ENCODE results near the gene STAT4.

The STAT4 gene

GRCh38 chr2:191038241-191038725 is 112.5 kb downstream of the STAT4 start:
- DNase-seq = no peak

- DNase-seq = no peak
These were observed 113.4 kb downstream of the STAT4 start for GRCh38 chr2:191037351-191037750.

DNA sequence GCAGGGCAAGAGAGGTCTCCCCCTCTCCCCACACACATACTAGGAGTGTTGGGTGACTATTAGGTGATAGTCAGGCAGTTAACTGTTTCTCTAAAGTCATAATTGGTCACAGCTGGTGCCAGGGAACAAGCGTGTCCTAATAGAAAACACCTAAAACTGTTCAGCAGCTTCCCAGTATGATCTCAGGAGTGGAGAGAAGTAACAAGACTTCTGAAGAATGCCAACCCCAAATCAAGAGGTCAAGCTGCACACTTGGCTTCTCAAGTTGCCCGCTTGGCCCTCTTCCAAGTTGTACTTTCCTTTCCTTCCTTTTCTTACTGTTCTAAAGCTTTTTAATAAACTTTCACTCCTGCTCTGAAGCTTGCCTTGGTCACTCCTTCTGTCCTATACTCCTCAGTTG is 114.4 kb downstream of the STAT4 start:
- no peak for DNase-seq

GRCh38 chr2:191032588-191033429 is 118.0 kb downstream of the STAT4 start:
- no peak for DNase-seq

GRCh38 chr2:191031256-191031655 is 119.5 kb downstream of the STAT4 start:
- no peak for DNase-seq

GRCh38 chr2:191030521-191031154 is 120.2 kb downstream of the STAT4 start:
- no peak for DNase-seq

- DNase-seq = no peak
These were observed 121.4 kb downstream of the STAT4 start for GRCh38 chr2:191029280-191029950.

DNA sequence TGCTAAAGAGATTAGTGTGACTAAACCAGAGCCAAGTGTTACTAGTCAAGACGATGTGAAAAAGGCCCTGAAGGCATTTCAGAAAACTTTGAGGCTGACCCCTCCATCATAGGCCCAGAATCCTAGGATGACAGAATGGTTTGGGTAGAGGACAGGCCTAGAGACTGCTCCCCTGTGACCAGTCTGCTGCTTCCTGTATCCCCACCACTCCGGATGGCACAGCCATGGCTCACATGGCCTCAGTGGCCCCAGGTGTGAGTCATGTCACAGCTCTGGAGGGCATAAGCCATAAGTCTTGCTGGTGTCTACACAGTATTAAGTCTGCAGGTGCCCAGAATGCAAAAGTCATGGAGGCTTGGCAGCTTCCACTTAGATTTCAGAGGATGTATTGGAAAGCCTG is 124.4 kb downstream of the STAT4 start:
- no peak for DNase-seq

- no peak for DNase-seq
These were observed 125.7 kb downstream of the STAT4 start for GRCh38 chr2:191025135-191025534.

GRCh38 chr2:191023235-191023679 is 127.5 kb downstream of the STAT4 start:
- no peak for DNase-seq

DNA sequence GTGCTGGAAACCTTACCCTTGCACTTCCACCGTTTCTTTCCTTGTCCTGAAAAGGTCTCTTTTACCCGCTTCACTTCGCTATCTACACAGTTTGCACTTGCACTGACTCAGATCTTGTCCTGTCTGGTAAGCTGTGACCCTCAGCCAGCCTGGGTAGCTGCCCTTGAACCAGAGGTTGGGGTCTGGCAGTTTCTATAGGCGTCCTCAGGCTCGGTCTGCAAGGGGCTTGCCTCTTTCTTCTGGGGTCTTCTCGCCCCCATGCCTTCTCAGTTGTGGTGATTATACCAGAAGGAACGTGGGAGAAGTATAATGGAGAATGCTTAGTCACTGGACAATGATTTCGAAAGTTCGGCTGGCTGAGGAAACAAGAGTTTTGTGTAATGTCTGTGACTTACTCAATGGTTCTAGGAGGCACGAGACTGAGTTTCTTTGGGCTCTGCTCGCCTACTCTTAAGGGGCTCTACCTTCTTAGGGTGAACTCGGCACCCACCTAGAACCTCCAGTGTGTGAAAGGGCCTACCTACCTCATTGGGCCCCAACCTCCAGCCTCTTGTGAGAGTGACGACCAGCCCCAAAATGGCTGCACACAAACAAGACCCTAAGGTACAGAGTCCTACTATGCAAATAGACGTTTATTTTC is 129.9 kb downstream of the STAT4 start:
- DNase-seq = peak; percentile 31

DNA sequence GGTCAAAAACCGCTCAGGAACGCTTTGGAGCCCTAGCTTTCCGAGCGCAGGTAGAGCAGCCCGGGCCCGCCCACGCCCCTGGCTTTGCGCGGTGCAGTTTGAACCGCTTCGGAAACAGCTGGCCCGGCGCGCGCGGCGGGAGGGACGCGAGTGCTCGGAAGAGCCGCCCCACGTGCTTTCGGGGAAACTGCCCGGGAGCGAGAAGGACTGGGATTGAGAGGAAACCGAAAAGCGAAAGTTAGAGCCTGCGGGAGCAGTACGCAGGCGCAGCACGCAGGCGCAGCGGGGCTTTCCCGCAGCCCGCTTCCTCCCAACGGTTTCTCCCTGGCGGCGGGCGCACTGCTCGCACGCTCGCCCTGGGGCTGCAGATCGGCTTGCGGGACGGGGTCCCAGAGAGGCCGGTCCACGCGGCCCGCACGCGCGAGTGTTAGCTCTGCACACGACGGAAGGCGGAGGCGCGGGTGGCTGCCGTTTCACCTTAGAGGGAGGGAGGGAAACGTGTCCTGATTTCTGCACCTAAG is 130.5 kb downstream of the STAT4 start:
- DNase-seq = peak; percentile 93

- no peak for DNase-seq
These were observed 131.4 kb downstream of the STAT4 start for GRCh38 chr2:191019376-191019775.

DNA sequence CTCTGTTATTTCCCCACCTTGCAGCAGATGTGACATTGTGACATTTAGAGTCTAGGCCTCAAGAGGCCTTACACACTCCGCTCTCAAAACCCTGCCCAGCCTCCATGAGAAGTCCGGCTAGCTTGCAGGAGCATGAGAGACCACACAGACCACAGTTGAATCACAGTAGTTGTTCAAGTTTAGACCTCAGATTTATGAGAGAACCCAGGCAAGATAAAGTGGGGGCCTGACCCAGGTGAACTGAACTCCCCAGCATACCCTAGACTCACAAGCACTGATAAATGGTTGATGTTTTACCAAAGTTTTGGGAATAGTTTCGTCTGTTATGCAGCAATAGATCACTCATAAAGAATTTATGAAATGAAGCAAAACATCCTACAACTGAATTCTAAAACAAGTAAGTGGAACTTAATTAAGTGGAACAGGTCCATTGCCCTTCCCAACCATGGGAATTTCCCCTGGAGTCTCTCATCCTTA is 132.1 kb downstream of the STAT4 start:
- DNase-seq = no peak

GRCh38 chr2:191018048-191018447 is 132.7 kb downstream of the STAT4 start:
- no peak for DNase-seq

GRCh38 chr2:191015831-191016230 is 135.0 kb downstream of the STAT4 start:
- no peak for DNase-seq

DNA sequence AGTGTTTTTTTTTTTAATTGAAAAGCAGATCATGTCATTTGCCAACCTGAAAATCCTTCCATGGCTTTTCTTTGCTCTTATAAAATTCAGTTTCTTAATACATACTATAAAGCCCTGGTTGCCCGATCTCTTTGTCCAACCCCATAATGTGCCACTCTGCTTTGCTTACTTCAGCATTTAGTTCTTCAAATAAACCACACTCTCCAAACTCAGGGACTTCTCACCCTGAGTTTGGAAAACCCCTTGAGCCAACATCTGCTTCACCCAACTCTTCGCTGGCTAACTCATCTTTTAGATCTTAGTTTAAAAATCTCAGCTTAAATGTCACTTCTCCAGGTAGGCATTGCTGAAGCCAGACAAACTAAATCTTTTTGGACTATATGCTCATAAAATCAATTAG is 135.6 kb downstream of the STAT4 start:
- DNase-seq = no peak

DNA sequence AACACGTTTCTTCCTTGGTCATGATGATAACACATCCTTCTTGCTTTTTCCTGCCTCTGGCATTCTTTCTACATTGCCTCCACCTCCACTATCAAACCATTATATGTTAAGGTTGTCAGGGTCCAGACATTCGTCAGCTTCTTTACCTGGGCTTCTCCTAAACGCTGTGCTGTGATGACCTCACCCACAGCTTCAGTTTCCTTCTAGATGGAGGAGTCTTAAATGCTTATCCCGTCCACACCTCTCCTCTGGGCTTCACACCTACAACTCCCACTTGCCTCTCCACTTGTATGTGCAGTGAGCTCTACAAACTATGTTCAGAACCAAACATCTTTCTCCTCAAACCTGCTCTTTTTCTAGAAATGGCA is 136.2 kb downstream of the STAT4 start:
- DNase-seq = no peak

DNA sequence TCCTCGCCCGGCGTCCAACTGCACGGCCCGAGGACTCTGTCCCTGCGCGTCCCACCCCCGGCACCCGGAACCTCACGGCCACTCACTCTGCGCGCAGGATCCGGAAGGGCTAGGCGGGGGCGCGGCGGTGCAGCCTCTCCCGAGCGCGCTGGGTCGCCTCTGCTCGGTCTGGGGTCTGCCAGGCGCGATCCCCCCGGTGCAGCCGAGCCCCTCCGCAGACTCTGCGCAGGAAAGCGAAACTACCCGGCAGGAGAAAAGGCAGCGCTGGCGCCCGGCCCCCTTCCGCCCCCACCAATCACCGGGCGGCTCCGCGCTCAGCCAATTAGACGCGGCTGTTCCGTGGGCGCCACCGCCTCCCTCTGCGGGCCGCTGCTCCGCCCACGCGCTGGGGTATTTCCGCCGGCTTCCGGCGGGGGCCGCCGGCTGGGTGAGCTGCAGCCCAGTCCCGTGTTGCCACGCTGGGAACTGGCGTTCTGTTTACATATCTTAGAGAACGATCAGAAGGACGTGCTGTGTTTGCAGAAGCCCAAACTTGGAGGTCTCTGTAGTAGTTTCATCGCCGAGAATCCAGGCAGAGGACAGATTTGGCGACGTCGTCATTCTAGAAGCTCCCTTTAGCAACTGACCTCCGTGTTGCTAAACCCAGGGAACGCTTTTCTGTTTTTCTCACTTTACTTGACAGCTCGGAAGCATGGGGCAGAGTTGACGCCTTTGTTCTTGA is 136.7 kb downstream of the STAT4 start, which contains the start of gene STAT1:
Gene STAT1, minus strand, starts transcription at position 240 of the 721 bp plus-strand sequence. CDS start 4,168 bp downstream, outside the sequence.
- DNase-seq = peak; percentile 97

- no peak for DNase-seq
These were observed 137.2 kb downstream of the STAT4 start for GRCh38 chr2:191013682-191013931.

DNA sequence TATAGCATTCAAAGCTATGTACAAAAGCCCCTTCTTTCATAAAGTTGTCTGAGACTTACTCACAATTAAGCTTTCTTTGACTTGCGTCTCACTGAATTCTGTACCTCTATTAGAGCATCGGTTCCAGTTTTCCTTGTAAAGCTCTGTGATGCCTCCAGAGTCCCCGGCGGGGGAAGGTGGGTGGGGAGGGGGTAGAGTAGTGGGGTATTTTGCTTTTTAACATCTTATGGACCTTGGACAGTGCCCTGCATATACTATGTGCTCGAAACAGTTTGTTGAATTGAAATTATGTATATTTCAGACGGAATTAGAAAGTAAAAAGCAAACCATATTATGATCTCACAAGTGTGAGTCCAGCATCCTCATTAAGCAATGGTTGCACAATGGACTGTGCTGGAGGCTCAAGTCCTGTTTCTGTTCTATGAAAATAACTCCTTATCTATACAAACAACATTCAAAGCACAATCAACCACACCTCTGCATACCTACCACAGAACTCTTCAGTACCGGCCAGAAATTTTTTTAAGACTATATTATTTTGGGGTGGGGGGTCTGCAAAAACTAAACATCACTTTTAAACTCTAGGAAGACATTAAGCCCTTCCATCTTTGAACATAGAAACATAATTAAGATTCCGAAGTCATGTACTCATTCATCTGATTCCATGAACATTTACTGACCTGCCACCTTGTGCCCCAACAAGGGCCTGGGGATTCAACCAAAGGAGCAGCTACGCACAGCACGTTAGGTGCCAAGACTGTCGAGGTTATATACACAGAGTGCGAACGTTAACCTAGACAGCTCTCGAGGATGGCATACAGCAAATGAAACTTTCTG is 137.7 kb downstream of the STAT4 start:
- no peak for DNase-seq
